ENCODE data around the gene ELFN2.

The ELFN2 gene

DNA sequence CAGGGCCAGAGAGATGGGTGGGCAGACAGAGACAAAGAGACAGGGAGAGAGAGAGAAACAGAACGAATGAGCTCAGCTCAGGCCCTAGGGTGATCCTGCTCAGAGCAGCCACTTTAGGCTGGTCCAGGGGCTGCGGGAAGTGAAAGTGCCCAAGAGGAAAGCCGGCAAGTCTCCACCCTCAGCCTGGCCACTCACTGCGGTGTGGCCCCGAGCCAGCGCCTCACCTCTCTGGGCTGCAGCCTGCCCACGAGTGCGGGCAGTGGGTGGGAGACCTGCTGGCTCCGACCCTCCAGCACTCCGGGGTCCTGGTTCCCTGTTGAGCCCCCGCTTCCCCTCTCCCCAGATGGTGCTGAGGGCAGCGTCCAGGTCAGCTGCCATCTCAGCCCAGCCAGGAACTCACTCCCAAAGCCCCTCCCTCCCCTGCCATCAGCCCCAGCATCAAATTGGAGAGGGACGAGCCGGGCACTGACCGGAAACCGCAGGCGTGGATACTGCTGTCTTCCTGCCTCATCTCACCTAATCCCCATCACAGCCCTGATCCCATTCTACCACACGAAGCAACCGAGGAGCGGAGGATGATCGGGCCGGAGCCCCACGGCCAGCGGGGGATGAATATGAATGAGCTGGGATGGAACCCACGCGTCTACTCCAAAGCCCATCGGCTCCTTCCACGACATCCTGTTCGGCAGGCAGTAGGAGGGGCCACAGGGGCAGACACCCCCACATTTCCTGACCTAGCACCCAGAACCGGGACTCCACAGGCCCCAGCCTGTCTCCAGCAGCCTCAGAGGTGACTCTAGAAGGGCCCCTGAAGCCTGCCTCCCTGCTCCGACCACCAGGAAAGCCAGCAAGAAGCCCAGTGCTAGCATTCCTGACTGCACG is 16.9 kb downstream of the ELFN2 start:
- Histone ChIP-seq H3K4me3 (no peak overlapping the region), H3K27ac (no peak overlapping the region)
- no peak for DNase-seq (ENCODE audit: low spot score)
- TF ChIP-seq, protein P1, sequence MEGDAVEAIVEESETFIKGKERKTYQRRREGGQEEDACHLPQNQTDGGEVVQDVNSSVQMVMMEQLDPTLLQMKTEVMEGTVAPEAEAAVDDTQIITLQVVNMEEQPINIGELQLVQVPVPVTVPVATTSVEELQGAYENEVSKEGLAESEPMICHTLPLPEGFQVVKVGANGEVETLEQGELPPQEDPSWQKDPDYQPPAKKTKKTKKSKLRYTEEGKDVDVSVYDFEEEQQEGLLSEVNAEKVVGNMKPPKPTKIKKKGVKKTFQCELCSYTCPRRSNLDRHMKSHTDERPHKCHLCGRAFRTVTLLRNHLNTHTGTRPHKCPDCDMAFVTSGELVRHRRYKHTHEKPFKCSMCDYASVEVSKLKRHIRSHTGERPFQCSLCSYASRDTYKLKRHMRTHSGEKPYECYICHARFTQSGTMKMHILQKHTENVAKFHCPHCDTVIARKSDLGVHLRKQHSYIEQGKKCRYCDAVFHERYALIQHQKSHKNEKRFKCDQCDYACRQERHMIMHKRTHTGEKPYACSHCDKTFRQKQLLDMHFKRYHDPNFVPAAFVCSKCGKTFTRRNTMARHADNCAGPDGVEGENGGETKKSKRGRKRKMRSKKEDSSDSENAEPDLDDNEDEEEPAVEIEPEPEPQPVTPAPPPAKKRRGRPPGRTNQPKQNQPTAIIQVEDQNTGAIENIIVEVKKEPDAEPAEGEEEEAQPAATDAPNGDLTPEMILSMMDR (IDR thresholded peaks at IDR 0.05) = no peak

DNA sequence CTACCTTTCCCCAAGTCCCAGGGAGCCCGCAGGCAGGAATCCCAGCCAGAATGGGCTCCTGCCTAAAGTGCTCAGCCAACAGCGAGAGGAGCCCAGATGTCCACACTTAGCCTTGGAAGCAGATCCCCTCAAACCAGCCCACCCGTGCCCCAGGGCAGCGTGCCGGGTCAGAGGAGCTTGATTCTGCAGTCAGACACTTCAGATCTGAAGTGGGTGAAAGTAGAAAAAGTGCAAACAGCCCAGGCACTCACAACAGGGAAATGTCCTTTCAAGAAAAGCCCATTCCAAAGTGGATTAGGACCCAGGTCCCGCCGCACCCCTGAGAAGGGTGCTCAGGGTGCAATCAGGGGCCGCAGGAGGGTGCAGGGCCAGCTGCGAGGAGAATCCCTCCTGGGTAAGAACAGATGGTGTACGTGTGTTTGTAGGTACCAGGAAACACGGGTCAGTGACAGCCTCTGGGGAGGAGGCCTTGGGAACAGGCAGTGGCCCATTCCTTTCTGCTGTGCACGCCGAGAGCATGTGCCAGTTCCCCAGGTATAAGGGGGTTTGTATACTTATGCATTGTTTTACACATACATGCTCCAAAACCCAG is 17.7 kb downstream of the ELFN2 start:
- TF ChIP-seq, protein P1 (IDR thresholded peaks at IDR 0.05) = no peak
- DNase-seq (ENCODE audit: low spot score) = no peak
- H3K27ac ChIP-seq = no peak overlapping the region
- no peak overlapping the region for H3K4me3 ChIP-seq

DNA sequence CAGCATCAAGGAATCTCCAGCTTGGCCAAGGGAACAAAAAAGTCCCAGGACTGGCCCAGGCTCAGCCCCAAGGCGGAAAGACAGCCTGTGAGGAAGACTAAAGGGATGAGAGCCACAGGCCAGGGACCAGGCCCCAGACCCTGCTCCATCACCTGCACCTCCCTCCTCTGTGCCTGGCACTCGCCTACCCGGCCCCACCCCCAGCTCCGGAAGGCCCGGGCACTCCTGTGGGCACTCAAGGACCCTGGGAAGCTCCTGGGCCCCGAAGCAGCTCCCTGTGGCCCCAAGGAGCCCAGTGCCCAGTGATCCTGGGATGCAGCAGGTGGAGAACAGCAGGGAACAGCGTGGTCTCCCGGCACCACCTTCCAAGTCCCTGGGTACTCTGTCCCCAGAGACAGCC is 18.2 kb downstream of the ELFN2 start:
- TF ChIP-seq, protein P1 (IDR thresholded peaks at IDR 0.05) = no peak

DNA sequence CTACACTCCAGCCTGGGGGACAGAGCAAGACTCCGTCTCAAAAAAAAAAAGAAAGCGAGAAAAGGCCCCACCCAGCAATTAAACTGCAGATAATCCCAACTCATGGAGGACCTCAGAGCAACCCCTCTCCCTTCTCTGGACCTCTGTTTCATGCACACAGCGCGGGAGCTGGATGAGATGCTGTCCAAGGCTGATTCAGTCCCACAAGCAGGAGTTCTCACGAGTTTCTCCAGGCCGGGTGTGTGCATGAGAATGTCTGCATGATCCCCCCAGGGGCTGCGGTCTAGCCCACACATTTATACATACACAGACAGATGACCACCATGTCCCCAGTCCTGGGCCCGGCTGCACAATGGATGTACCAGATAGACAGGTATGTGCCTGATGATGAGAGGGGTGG is 19.4 kb downstream of the ELFN2 start:
- H3K27ac ChIP-seq = no peak overlapping the region
- no peak overlapping the region for H3K4me3 ChIP-seq
- DNase-seq (ENCODE audit: low spot score) = no peak
- TF ChIP-seq, protein P1 (IDR thresholded peaks at IDR 0.05) = no peak

More for the DNA sequence above, 18.2 kb downstream of the ELFN2 start:
- no peak overlapping the region for H3K4me3 ChIP-seq
- no peak for DNase-seq (ENCODE audit: low spot score)
- H3K27ac ChIP-seq = no peak overlapping the region

DNA sequence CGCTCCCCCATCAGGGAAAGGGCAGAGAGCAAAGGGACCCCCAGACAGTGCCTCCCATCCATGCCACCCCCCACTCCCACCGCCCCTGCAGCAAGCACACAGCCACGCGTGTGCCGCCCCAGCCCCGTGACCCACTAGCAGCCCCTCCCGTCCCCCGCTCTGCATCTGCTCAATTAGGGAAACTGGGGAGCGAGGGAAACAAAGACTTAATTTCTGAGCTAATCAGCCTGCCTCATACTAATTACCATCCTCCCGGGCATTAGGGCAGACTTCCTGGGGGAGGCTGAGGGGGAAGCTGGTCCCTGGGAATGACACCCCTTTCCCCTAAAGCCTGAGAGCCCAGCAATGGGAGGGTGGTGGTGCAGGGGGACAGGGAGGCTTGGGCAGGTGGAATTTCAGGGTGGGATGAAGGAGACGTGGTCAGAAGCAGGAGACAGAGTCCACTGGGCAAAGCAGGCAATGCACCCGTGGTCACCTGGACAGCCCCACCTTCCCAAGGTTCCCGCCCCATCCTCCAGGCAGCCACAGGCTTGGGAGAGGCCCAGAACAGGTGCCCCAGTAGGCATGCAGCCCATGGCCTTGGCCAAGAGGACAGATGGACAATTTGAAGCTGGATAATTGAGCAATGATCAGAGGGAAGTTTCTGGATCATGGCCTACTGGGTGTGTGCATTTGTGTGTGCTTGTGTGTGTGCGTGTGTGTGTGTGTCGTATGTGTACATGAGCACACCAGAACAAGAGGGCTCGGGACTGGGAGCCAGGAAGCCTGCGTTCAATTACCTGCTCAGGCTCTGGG is 20.6 kb downstream of the ELFN2 start:
- DNase-seq (ENCODE audit: low spot score) = no peak
- Histone ChIP-seq H3K4me3 (no peak overlapping the region), H3K27ac (no peak overlapping the region)
- TF ChIP-seq, protein P1 (IDR thresholded peaks at IDR 0.05) = no peak

DNA sequence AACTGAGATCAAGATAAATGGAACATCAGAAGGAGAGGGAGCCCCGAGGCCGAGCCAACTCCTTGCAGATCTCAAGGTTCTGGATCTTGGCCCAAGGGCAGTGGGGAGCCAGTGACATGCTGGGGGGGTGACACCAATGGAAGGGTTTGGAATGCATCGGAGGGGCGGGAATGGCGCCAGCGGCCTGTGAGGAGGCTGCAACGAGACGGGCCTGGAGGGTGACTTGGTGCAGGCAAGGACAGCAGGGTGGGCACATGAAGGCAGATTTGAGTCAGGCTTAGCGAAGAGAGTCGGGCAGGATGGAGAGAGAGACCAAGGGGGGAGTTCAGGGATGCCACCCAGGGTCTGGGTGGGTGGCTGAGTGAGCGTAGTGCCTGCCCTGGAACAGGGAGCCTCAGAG is 23.2 kb downstream of the ELFN2 start:
- DNase-seq (ENCODE audit: low spot score) = no peak
- Histone ChIP-seq H3K4me3 (no peak overlapping the region), H3K27ac (no peak overlapping the region)
- TF ChIP-seq, protein P1 (IDR thresholded peaks at IDR 0.05) = no peak
